MM.1S (cell line): ENCODE results near the gene NMRK2.

Source experiments
- EZH2 ChIP-seq: fragments of 300-600 bp; sonication (generic); optimal IDR thresholded peaks from 2 replicates; pipeline ENCODE3; 2017; ENCODE audit warnings: low read depth, mild to moderate bottlenecking, antibody characterized with exemption, low read length, mixed read lengths
- EZH2phosphoT487 ChIP-seq: fragments of 300-600 bp; sonication (generic); IDR thresholded peaks from 2 replicates; pipeline ENCODE4 v1.6.1; 2018; ENCODE audit warnings: antibody characterized with exemption, low read length
- TF ChIP-seq, protein P1 (sequence below): fragments of 300-600 bp; sonication (generic); IDR thresholded peaks from 2 replicates; pipeline ENCODE4 v1.5.1; 2016; ENCODE audit warnings: antibody characterized with exemption, low read length, mixed read lengths

DNA sequence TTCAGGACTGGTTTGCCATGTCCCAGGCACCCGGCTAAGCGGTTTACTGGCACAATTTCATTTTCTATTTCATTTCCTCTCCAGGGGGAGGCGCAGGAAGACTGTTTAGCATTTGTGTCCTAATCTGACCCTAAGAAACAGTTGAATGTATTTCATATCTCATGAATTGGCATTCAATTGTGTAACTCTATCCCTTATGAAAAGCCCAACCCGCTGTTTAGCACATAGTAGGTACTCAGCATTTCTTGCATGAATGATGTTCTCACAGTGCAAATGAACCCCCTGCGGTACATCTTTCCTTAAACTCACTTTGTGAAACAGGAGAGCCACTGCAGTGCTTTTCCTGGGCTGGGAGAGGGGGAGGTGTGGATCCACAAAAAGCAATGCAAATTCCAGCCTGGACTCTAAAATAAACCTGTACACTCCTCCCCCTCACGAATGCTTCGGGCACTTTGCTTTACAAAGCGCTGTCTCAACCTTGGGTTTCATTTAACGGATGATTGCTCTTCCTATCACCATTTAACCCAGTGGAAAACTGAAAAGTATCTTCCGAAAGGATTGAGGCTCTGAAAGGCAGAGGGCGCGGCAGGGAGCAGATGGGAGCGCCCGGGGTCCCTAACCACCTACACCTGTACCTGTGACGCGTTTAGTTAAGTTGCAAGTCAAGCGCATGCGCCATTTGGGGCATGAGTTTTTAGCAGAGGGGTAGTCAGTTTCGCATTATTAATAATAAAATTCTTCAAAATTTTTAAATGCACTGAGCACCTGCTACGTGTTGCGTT is 53.6 kb downstream of the NMRK2 start:
- TF ChIP-seq, protein P1, sequence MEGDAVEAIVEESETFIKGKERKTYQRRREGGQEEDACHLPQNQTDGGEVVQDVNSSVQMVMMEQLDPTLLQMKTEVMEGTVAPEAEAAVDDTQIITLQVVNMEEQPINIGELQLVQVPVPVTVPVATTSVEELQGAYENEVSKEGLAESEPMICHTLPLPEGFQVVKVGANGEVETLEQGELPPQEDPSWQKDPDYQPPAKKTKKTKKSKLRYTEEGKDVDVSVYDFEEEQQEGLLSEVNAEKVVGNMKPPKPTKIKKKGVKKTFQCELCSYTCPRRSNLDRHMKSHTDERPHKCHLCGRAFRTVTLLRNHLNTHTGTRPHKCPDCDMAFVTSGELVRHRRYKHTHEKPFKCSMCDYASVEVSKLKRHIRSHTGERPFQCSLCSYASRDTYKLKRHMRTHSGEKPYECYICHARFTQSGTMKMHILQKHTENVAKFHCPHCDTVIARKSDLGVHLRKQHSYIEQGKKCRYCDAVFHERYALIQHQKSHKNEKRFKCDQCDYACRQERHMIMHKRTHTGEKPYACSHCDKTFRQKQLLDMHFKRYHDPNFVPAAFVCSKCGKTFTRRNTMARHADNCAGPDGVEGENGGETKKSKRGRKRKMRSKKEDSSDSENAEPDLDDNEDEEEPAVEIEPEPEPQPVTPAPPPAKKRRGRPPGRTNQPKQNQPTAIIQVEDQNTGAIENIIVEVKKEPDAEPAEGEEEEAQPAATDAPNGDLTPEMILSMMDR: peak; percentile 76
- TF ChIP-seq EZH2phosphoT487 (no peak), EZH2 (no peak)
